GM18526 (cell line): Measurements from ENCODE around the gene GOPC.

Source experiments
- POLR2A ChIP-seq: IDR thresholded peaks from 3 replicates; pipeline ENCODE4 v1.6.1; 2011; ENCODE audit not compliant: insufficient read length; ENCODE audit errors: extremely low read depth

GOPC gene

GRCh38 chr6:117514655-117515054 is 87.7 kb downstream of the GOPC start:
- TF ChIP-seq POLR2A: no peak

- TF ChIP-seq POLR2A: no peak
These were observed 88.4 kb downstream of the GOPC start for GRCh38 chr6:117513778-117514365.

DNA sequence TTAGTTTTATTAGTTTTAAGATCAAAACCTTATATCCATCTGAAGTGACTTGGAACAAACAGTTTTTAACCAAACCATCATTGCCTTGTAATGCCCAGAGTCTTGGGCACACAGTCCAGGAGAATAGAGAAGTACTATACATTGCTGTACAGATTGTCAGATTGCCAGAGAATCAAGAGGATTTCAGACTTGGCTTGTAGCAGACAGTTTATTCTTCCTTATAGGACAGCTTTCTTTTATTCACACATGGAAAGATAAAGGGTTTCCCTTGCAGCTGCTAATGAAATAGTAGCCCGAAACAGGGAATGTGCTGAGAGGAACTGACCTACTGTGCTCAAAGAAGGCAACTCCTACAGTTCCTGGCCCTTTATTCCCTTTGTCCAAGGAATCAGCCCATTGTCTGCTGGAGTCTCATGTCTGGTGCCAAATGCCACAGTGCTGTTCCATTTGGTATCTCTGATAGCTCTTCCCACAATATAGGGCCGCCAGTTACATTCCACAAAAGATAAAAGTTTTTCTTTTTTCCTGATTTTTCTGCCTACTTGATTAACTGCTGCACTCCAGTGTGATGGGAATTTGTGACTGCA is 89.2 kb downstream of the GOPC start:
- TF ChIP-seq POLR2A: no peak

- TF ChIP-seq POLR2A: no peak
These were observed 90.1 kb downstream of the GOPC start for GRCh38 chr6:117512056-117512828.
